Right kidney (tissue), 1 donor: ENCODE data around the gene MEGF11.

Experiments used
- DNase-seq: peaks from one replicate; pipeline ENCODE4 v3.0.0-alpha.2; 2016

Gene MEGF11

DNA sequence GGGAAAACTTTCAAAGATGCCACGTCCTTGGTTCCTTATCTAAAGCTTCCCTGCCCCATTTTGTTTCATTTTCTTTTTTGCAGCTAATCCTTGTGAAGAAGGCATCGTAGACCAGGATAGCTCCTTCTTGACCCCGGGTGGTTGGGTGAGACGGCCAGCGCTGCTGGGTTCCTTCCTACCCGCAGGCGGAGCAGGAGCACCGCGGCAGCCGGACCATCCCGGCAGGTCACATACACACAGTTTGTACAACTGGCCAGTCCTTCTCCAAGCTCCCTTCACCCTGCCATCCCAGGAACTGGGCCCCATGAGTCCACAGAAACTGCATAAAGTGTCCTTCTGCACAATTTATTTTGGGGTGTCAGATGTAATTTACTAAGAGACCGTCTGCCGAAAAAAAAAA, 83.9 kb downstream of the MEGF11 start:
- no peak for DNase-seq

- DNase-seq: no peak
Measured at GRCh38 chr15:66169023-66169422, 84.5 kb downstream of the MEGF11 start.

GRCh38 chr15:66167854-66168253, 85.7 kb downstream of the MEGF11 start:
- DNase-seq: no peak

DNA sequence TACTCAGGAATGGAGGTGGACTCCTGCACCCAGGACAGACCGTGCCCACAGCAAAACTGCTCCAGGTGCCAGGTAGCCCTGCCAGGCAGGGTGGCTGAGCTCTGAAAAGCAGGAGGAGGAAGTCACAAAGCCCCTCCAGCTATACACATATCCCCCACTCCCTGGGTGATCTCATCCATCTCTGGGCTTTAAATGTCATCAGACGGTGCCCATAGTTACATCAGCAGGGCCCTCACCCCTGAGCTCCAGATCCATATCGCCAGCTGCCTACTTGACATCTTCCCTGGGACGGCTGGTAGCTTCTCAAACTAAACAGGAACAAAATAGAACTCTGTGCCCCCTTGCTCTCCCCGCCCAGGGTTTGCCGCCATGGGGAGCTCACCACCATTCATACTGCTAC, 87.7 kb downstream of the MEGF11 start:
- no peak for DNase-seq

- DNase-seq: no peak
Measured at GRCh38 chr15:66164788-66165187, 88.8 kb downstream of the MEGF11 start.

DNA sequence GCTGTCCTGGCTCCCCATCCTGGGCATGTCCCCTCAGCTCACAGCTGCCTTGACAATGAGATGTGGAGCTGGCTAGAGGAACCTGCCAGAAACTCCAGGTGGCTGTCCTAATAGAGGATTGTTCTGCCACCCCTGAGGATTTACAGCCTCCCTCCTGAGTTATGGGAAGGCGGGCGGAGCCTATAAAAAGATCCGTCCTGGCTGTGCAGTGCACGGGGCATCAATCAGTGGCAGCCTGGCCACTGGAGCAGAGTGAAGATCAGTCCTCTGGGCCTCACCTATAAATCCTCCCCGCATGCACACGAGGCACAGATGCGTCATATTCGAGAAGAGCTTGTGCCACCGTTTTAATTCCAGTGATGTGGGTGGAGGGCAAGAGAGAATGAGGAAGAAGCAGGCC, 90.0 kb downstream of the MEGF11 start:
- DNase-seq: no peak

DNA sequence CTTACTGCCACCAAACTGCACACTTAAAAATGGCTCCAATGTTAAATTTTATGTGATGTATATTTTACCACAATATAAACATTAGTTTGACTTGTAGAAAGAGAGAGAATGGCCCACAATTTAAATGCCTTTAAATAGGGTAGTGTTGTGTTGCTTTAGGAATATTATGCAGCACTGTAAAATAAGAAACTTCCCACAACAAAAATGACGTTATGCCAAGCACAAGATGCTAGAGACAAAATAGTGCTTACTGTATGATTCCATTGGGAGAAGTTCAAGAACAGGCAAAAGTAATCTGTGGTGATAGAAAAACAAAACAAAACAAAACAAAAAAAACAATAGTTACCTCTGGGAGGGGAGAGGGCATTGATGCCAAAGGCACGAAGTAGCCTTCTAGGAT, 91.3 kb downstream of the MEGF11 start:
- DNase-seq: no peak

GRCh38 chr15:66161575-66162118, 91.9 kb downstream of the MEGF11 start:
- DNase-seq: no peak

- DNase-seq: no peak
Measured at GRCh38 chr15:66161108-66161507, 92.4 kb downstream of the MEGF11 start.

GRCh38 chr15:66157507-66157906, 96.0 kb downstream of the MEGF11 start:
- no peak for DNase-seq

- DNase-seq: no peak
Measured at GRCh38 chr15:66156310-66156975, 97.1 kb downstream of the MEGF11 start.

GRCh38 chr15:66155065-66155464, 98.5 kb downstream of the MEGF11 start:
- DNase-seq: no peak

- no peak for DNase-seq
Measured at GRCh38 chr15:66154581-66154980, 99.0 kb downstream of the MEGF11 start.

GRCh38 chr15:66153549-66154415, 99.8 kb downstream of the MEGF11 start:
- no peak for DNase-seq

GRCh38 chr15:66152650-66153049, 100.9 kb downstream of the MEGF11 start:
- DNase-seq: no peak

DNA sequence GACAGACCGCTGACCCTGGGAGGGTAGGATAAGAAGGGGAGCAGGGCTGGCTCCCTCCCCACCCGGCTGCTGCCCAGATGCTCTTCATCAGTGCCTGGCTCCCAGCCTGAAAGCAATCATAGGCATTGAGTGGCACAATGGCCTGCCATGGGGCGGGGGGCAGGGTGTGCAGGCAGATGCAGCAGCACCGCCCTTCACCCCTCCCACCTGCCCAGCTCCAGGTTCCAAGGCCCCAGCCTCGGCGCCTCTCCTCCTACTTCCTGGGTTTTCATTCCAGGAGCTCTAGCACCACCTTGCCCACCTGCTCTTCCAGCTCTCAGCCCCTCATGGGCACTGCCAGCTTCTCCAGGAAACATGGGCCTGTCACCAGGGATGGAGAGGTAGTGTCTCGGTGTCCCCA, 101.7 kb downstream of the MEGF11 start:
- no peak for DNase-seq

- no peak for DNase-seq
Measured at GRCh38 chr15:66149871-66150270, 103.7 kb downstream of the MEGF11 start.

- DNase-seq: no peak
Measured at GRCh38 chr15:66148187-66148586, 105.4 kb downstream of the MEGF11 start.

DNA sequence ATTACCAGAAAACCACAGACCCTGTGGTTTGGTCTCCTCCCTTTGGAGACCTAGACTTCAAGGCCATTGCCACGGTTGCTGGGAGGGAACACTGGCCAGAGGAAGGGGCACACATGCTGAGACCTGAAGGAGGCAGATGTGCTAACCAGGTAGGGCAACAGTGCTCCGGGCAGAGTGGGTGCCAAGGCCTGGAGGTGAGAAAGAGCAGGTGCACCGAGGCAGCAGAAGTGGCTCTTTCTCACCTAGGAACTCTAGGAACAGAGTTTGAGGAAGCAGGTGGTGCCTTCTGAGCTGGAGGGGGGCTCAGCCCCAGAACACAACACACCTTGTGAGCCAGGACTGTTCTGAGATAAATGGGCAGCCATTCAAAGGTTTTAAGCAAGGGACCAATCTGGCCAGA, 106.1 kb downstream of the MEGF11 start:
- DNase-seq: no peak

GRCh38 chr15:66145726-66146182, 107.8 kb downstream of the MEGF11 start:
- no peak for DNase-seq

DNA sequence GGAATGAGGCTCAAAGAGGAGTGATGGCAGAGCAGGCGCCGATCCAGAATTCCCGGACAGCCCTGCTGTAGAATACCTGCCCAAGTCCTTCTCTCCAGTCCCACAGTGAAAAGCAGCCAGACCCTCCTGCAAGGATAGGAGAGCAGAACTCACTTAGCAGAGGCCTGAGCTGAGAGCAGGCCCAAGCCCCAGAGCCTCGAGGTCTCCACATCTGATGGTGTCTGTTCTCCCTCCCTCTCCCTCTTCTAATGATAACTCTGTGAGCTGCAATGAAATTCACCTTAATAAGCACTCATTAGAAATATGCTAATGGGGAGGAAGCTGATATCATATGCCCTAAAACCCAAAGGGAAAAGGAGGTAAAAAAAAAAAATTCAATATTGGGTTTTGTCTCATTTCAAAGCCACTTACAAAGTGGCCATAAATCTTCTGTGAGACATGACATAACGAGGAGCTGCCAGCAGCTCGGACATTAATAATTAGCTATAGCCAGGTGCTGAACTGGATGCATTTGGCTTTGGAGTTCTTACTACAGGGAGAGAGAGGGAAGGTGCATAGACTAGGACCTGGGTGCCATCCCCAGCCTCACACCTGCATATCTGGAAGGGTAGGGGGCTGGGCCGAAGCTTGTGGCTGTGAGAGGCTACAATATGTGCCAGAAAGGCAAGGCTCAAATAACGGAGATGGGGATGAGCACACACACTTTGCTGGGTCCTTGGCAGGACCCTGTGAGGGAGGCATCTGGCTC, 108.4 kb downstream of the MEGF11 start:
- DNase-seq: no peak

DNA sequence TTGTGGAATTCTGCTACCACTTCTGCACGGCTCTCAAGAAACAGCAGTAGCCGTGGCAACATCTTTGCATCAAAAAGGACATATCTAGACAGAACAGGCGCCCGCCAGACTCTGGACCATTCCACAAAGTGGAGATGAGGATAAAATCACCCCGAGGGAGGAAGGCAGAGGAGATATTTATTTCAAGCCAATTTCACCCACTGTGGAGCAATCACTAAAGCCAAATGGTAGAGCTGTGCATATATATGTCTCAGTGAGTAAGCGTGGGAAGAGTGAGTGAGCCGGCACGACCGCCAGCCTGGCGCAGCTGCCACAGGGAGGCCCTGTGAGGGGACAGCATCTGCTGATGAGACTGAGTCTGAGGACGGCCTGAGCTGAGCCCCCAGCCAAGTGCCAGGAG, 111.3 kb downstream of the MEGF11 start:
- no peak for DNase-seq
